GM20000 (cell line): ENCODE data around the gene MRGPRG.

ENCODE experiments used
- DNase-seq: peaks from one replicate; pipeline ENCODE4 v3.0.0; 2012; ENCODE audit warnings: low spot score
- CTCF ChIP-seq: IDR thresholded peaks from 2 replicates; pipeline ENCODE4 v1.5.1; 2012; ENCODE audit warnings: mild to moderate bottlenecking, control low read depth; ENCODE audit errors: extremely low read depth, missing control alignments

The MRGPRG gene

DNA sequence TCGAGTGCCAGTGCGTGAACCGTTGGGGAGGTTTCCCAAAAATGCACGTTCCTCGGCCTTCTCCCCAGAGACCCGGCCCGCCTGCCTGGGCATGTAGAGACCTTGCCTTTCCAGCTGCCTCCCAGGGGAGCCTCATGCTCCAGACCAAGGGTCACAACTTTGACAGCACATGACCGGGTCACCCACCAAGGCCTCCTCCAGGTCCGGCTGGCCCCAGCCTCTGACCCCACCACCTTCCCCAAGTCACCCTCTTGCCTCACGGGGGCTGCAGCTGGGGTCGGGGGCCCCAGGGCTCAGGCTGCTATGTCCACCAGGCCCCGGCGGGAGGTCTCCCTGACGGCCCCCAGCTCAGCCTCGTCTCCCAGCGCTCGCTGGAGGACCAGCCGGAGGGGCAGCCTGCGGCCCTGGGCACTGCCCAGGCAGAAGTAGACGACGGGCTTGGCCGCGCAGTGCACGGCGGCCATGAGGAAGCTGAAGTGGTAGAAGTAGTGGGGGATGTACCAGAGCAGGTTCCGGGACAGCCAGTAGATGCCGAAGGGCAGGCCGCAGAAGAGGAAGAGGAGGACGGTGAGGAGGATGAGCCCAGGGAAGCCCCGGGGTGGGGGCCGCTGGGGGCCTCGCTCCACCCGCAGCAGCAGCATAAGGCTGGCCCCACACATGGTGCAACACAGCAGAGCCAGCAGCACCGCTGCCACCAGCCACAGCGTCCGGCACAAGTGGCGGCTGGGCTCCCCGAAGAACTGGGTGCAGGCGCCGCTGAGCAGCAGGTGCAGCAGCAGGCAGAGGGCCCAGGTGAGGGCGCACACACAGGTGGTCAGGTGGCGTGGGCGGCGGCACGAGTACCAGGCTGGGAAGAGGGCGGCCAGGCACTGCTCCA is 9.2 kb upstream of the MRGPRG start:
- DNase-seq, result peak; percentile 8
- TF ChIP-seq CTCF, result no peak

DNA sequence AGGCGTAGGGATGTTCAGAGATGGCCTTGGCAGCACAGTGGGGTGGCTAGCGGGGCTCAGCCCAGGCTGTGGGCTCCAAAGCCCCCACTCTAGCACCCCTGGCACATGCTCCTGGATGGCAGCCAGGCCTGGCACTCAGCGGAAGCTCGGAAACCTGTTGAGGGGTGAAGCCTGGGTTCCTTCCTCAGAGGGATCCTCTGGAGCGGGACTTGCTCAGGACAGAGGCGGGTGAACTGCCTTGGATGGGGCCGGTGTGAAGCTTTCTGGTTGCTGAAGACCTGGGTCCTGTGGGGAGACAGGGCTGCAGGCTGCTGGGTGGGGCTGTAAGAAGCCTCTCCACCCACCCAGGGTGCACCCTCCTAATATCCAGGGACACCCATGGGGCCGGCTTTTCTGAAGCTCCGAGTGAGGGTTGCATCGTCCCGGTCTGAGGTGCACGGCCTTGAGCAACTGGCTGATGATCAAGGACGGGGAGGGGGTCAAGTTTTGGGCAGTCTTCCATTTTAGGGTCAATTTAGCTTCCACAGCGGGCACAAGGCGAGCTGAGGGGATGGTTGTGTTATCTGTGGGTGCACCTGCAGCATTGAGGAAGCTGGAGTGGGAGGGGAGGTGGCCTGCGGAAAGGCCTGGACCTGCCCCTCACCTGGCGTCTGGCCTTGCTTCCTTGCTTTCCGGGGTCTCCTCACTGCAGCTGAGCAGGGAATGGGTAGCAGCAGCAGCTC is 8.4 kb upstream of the MRGPRG start:
- DNase-seq, result peak; percentile 19
- no peak for TF ChIP-seq CTCF

- TF ChIP-seq CTCF, result no peak
- peak; percentile 16 for DNase-seq
These were observed 7.5 kb upstream of the MRGPRG start for GRCh38 chr11:3225826-3226750.

DNA sequence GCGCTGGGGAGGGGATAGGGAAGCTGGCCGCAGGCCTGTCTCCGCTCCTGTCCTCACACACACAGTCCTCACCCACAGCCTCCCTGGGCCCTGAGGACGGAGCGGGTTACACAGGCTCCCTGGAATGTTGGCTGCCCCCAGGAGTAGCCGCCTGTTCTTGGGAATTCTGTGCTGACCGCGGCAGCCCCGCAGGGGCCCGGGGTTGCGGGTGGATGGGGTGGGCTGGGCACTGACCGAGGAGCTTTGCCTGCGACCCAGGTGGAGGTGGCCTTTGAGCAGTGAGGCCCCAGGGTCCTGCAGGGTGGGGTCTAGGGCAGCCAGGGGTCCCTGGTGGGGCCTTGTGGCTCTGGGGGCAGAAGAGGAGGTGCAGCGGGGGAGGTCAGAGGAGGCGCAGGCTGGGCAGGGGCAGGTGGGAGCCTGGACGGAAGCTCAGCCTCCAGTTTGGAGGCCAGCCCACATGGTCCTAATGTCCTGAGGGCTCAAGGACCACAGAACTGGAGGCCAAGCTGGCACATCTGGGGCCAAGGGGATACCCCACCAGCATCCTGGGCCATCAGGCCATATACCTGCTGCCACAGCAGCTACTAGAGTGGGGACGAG is 6.6 kb upstream of the MRGPRG start:
- DNase-seq, result peak; percentile 15
- no peak for TF ChIP-seq CTCF

DNA sequence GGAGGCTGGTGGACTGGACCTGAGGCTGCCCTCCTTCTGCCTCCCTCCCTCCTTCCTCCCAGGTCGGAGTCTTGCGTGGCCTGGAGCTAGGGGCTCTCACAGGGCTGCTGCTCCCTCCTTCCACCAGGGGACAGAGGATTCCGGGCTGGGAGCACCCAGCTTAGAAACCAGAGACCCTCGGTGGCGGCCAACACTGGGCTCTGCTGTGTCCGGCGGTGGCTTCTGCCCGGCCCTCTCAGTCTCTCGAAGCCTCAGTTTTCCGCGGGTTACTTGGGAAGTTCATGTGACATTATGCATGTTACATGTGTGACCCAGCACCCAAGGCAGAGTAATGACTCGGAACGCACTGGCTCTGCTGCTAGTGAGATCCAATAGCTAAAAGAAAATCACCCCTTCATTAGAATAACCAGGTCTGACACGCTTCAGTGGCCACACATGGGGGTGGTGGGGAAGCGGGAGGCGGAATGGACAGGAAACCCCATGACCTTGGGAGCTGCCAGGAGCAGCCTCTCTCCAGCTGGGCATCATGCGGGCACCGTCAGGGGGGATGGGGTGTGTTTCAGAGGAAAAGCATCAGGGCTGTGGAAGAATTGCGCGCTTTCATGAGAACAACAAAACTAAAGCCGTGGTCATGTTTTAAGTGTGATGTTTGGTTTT is 5.9 kb upstream of the MRGPRG start:
- TF ChIP-seq CTCF, result no peak
- no peak for DNase-seq

DNA sequence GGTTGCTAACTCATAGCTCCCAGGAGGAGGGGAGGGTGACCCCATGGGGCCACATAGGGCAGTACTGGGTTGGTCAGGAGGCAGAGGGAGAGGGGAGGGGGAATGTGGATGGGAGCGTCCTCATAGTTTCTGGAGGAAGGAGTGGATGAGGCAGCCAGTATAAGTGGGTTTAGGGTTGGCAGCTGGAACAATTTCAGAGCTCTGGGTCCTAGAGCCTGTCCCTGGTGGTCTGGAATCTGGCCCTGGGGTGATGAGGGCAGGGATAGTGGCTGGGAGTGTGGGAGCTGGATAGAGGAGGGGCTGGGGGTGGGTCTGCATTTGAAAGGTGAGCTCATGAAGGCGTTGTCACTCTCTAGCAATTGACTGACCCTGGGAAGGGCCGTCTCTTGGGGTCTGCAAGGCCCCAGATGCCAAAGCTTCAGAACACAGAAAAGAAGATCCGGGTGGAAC is 5.3 kb upstream of the MRGPRG start:
- no peak for DNase-seq
- TF ChIP-seq CTCF, result no peak
